Activated T-helper 17 cell treated with anti-CD3 and anti-CD28 coated beads, Interleukin-2, amount 50 U/mL, for 72 hours (primary cell): ENCODE results near the gene COX5B. TPM values are rescaled to one million over a fixed set of nuclear protein-coding genes. Genes with fewer than 3 reads are reported as not detected.
"Not testable (repeated sequence)": the region's sequence is repeated elsewhere in the genome, so short reads cannot be mapped to it uniquely, and the experiment has no call there.

Experiments used
- ATAC-seq: fragments of 150-1000 bp; cut with Tn5 transposase; replicated peaks from 2 replicates; pipeline ENCODE4 v1.10.0; 2021; ENCODE audit warnings: mild to moderate bottlenecking, moderate library complexity
- H3K27ac Mint-ChIP-seq: one replicate; pipeline ENCODE4 v1.8.0; 2022; ENCODE audit warnings: mixed read lengths
- H3K27me3 Mint-ChIP-seq: one replicate; pipeline ENCODE4 v1.8.0; 2022; ENCODE audit warnings: mixed read lengths
- H3K36me3 Mint-ChIP-seq: one replicate; pipeline ENCODE4 v1.8.0; 2022; ENCODE audit warnings: low read depth, mild to moderate bottlenecking, mixed read lengths
- H3K4me1 Mint-ChIP-seq: one replicate; pipeline ENCODE4 v1.8.0; 2022; ENCODE audit warnings: mixed read lengths
- H3K4me3 Mint-ChIP-seq: one replicate; pipeline ENCODE4 v1.8.0; 2022; ENCODE audit warnings: mild to moderate bottlenecking, mixed read lengths
- H3K9me3 Mint-ChIP-seq: one replicate; pipeline ENCODE4 v1.8.0; 2022; ENCODE audit warnings: mixed read lengths
- total RNA-seq, 2 donors: library from RNA; stranded (reverse); gene quantifications; one replicate each; pipeline ENCODE4 v1.2.3, GENCODE V29; 2022

COX5B gene
- total RNA-seq, 2 donors from 2014 or later: 218 to 235 TPM

- Mint-ChIP-seq H3K36me3 (no peaks in the 10 kb centered on the region), H3K9me3 (no peaks in the 10 kb centered on the region), H3K4me1 (peaks cover 25% of the 10 kb centered on the region), H3K27ac (peak overlapping the region; percentile 95), H3K27me3 (no peaks in the 10 kb centered on the region), H3K4me3 (peak overlapping the region; percentile 70)
- peak; percentile 83 for ATAC-seq
Measured at GRCh38 chr2:97673915-97674283, 28.0 kb downstream of the COX5B start.

- Mint-ChIP-seq H3K27ac (no peak overlapping the region), H3K4me1 (peaks cover 25% of the 10 kb centered on the region), H3K4me3 (no peak overlapping the region), H3K27me3 (no peaks in the 10 kb centered on the region), H3K36me3 (no peaks in the 10 kb centered on the region), H3K9me3 (no peaks in the 10 kb centered on the region)
- ATAC-seq: no peak
Measured at GRCh38 chr2:97675430-97676113, 29.7 kb downstream of the COX5B start.

- Mint-ChIP-seq H3K9me3 (no peaks in the 10 kb centered on the region), H3K36me3 (no peaks in the 10 kb centered on the region), H3K27ac (no peak overlapping the region), H3K4me1 (peaks cover 25% of the 10 kb centered on the region), H3K4me3 (peak overlapping the region; percentile 23), H3K27me3 (no peaks in the 10 kb centered on the region)
- ATAC-seq: peak; percentile 46
Measured at GRCh38 chr2:97676620-97677019, 30.8 kb downstream of the COX5B start.

GRCh38 chr2:97677480-97677879 is 31.6 kb downstream of the COX5B start:
- H3K27ac Mint-ChIP-seq: no peak overlapping the region
- no peaks in the 10 kb centered on the region for H3K9me3 Mint-ChIP-seq
- no peak for ATAC-seq
- H3K36me3 Mint-ChIP-seq: no peaks in the 10 kb centered on the region
- peaks cover 25% of the 10 kb centered on the region for H3K4me1 Mint-ChIP-seq
- no peak overlapping the region for H3K4me3 Mint-ChIP-seq
- H3K27me3 Mint-ChIP-seq: no peaks in the 10 kb centered on the region

GRCh38 chr2:97678298-97678697 is 32.4 kb downstream of the COX5B start:
- ATAC-seq: no peak
- Mint-ChIP-seq H3K4me3 (no peak overlapping the region), H3K27me3 (no peaks in the 10 kb centered on the region)

GRCh38 chr2:97687235-97687634 is 41.4 kb downstream of the COX5B start:
- ATAC-seq: peak; percentile 6
- not testable (repeated sequence) for H3K9me3 Mint-ChIP-seq, H3K27me3 Mint-ChIP-seq, H3K27ac Mint-ChIP-seq, H3K36me3 Mint-ChIP-seq
- H3K4me1 Mint-ChIP-seq: peaks cover 10% of the 10 kb centered on the region
- H3K4me3 Mint-ChIP-seq: peak overlapping the region; percentile 29

More at GRCh38 chr2:97678298-97678697, 32.4 kb downstream of the COX5B start:
- Mint-ChIP-seq H3K36me3 (no peaks in the 10 kb centered on the region), H3K9me3 (no peaks in the 10 kb centered on the region), H3K27ac (peak overlapping the region; percentile 8), H3K4me1 (peaks cover 19% of the 10 kb centered on the region)

GRCh38 chr2:97688062-97688827 is 42.4 kb downstream of the COX5B start:
- no peaks in the 10 kb centered on the region for H3K27me3 Mint-ChIP-seq
- peak overlapping the region; percentile 71 for H3K4me3 Mint-ChIP-seq
- peak; percentile 98 for ATAC-seq
- H3K4me1 Mint-ChIP-seq: peaks cover 10% of the 10 kb centered on the region
- peak overlapping the region; percentile 92 for H3K27ac Mint-ChIP-seq
- H3K9me3 Mint-ChIP-seq: no peaks in the 10 kb centered on the region
- H3K36me3 Mint-ChIP-seq: no peaks in the 10 kb centered on the region

GRCh38 chr2:97691166-97691565 is 45.3 kb downstream of the COX5B start:
- no peaks in the 10 kb centered on the region for H3K36me3 Mint-ChIP-seq

GRCh38 chr2:97693476-97693875 is 47.6 kb downstream of the COX5B start:
- no peak for ATAC-seq
- no peak overlapping the region for H3K27ac Mint-ChIP-seq
- no peaks in the 10 kb centered on the region for H3K27me3 Mint-ChIP-seq
- peaks cover 10% of the 10 kb centered on the region for H3K4me1 Mint-ChIP-seq
- no peaks in the 10 kb centered on the region for H3K9me3 Mint-ChIP-seq
- H3K36me3 Mint-ChIP-seq: no peaks in the 10 kb centered on the region
- H3K4me3 Mint-ChIP-seq: no peak overlapping the region

More at GRCh38 chr2:97691166-97691565, 45.3 kb downstream of the COX5B start:
- no peak overlapping the region for H3K4me3 Mint-ChIP-seq
- peaks cover 10% of the 10 kb centered on the region for H3K4me1 Mint-ChIP-seq
- ATAC-seq: no peak
- H3K27me3 Mint-ChIP-seq: no peaks in the 10 kb centered on the region
- no peak overlapping the region for H3K27ac Mint-ChIP-seq
- no peaks in the 10 kb centered on the region for H3K9me3 Mint-ChIP-seq

GRCh38 chr2:97695744-97696143 is 49.9 kb downstream of the COX5B start:
- no peaks in the 10 kb centered on the region for H3K36me3 Mint-ChIP-seq
- H3K27ac Mint-ChIP-seq: peak overlapping the region; percentile 37
- no peaks in the 10 kb centered on the region for H3K9me3 Mint-ChIP-seq
- ATAC-seq: no peak
- H3K4me1 Mint-ChIP-seq: peaks cover 5% of the 10 kb centered on the region
- no peak overlapping the region for H3K4me3 Mint-ChIP-seq
- no peaks in the 10 kb centered on the region for H3K27me3 Mint-ChIP-seq

- no peaks in the 10 kb centered on the region for H3K27me3 Mint-ChIP-seq
- ATAC-seq: peak; percentile 95
Measured at GRCh38 chr2:97697252-97698235, 51.7 kb downstream of the COX5B start.

More at GRCh38 chr2:97697252-97698235, 51.7 kb downstream of the COX5B start:
- Mint-ChIP-seq H3K4me3 (peak overlapping the region; percentile 33), H3K4me1 (peaks cover 5% of the 10 kb centered on the region), H3K36me3 (no peaks in the 10 kb centered on the region), H3K27ac (peak overlapping the region; percentile 39), H3K9me3 (no peaks in the 10 kb centered on the region)
